ENCODE results near the gene RASSF6.
A peak's percentile ranks its signal among the peaks of the same experiment; 100 is the strongest.
"Not testable (repeated sequence)": the region's sequence is repeated elsewhere in the genome, so short reads cannot be mapped to it uniquely, and the experiment has no call there.

RASSF6 gene

DNA sequence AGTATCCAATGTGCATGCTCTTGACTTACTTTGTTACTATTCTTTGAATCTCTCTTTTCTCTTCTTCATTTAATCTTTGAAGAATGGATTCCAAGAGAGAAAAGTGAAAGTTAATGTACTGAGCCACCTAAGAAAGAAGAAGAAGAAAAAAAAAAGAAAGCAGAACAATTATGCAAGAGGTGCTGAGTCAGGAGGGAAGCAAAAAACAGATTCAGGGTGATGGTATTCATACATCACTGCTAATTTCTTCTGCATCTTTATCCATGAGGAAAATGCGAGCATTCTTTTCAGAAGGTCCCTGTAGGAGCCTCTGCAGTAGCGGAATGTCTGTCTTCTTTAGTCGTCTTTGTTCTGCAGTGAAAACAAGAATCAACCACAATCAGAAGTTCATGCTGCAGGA is 43.9 kb downstream of the RASSF6 start:
- no peak for DNase-seq

DNA sequence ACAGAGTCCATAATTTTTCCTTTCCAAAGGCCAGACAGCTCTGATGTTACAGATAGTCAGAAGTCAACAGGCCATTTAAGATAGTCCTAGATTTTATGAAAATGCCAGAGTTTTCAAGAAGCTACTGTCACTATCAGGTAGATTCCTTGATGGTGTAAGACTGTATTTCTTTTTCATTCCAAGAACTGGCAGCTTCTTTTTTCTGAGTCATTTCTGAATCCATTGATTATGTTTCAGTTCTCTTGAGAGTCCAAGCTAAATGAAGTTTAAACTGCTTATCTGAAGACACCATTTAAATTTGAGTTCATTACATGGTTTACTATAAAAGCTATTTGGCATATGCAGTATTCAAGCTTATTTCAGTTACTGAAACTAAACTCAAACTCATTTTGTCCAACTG is 44.6 kb downstream of the RASSF6 start:
- no peak for DNase-seq

DNA sequence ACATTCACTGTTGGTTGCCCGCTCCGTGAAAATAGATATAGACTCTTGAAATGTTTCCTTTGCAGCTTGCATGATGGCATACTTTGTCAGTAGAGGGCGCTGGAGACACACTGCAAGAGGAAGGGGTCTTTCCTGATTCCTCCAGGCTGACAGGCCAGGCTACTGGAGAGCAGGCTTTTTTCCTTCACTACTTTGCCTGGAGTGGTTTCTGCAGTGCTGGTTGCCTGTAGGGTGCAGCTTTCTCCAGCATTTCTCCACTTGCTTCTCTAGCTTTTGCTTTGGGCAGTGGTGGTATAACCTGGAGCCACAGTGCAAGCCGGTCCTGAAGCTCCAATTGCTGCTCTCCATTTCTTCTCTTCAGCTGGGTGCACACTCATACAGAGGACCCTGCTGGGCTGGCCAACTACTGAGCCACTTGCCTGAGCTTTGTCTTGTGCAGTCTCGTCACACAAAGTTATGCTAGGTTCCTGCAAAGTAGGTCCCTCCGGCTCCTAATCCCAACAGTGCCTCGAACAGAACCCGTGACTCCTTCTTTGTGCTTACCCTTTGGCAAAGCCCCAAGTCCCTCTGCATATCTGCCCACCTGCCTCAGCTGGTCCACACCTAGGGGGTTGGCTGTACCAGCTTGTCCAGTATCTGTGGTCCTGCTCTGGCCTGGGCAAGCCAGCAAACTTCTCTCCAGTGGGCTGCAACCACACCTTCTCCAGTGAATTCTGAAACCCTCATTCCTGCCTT is 46.3 kb downstream of the RASSF6 start:
- peak; percentile 78 to 94 (median 86) for DNase-seq

DNA sequence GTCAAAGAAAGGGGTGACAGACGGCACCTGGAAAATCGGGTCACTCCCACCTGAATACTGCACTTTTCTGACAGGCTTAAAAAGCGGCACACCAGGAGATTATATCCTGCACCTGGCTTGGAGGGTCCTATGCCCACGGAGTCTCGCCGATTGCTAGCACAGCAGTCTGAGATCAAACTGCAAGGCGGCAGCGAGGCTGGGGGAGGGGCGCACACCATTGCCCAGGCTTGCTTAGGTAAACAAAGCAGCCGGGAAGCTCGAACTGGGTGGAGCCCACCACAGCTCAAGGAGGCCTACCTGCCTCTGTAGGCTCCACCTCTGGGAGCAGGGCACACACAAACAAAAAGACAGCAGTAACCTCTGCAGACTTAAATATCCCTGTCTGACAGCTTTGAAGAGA is 69.4 kb downstream of the RASSF6 start:
- not testable (repeated sequence) for DNase-seq

DNA sequence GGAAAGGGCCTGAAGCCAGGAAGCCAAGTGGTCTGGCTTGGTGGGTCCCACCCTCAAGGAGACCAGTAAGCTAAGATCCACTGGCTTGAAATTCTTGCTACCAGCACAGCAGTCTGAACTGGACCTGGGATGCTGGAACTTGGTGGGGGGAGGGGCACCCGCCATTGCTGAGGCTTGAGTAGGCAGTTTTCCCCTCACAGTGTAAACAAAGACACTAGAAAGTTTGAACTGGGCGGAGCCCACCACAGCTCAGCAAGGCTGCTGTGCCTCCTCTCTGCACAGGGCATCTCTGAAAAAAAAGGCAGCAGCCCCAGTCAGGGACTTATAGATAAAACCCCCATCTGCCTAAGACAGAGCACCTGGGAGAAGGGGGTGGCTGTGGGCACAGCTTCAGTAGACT is 75.6 kb downstream of the RASSF6 start:
- no peak for DNase-seq

DNA sequence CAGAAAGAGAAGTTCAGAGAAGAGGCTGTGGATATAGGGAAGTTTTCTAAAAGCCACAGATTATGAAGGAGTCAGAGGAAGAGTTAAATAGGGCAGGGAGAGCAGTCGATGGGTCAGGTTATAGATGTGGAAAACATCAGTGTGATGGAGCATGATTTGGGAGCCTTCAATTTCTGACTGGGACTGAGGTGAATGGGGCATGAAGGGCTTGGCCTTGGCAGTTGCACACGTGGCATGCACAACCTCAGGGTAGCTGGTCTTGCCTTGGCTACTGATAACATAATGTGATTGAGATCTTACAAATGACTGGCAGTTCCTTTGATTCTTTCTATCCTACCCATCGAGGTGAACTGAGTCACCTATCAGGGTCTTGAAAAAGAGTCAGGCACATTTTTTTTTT is 79.0 kb downstream of the RASSF6 start:
- DNase-seq = no peak

DNA sequence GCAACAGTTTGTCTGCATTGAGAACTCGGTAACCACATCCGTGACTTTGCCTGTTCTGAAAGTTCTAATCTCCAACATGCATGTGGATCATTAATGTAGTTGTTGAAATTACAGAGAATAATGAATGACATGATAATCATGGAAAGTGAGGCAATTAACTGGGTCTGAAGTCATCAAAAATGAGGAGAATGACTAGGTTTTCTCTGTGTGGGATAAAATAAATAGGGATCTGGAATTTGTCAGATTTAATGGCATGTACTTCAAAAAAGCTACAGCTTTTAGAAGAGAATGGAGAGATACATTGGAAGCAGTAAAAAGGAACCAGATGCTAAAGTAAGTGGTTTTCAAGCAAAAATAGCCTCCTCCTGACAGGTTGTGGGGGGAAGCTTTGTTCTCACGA is 79.4 kb downstream of the RASSF6 start:
- DNase-seq = no peak

DNA sequence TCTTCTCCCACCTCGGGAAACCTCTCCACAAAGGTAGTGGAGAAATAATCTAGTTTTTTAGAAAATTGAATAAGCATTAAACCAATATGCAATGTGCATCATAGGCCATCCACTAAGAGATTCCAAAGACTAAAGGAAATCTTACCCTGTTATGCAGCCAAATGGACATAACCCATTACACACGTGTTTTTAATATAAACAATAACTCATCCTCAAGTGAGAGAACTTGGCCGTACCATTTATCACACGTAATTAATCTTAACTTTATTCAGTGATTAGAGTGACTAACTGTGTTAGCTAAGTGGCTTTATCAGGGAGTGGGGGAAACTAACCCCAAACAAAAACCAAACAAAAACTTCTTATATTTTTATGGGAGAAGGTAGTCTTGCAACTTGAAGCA is 80.8 kb downstream of the RASSF6 start:
- no peak for DNase-seq

DNA sequence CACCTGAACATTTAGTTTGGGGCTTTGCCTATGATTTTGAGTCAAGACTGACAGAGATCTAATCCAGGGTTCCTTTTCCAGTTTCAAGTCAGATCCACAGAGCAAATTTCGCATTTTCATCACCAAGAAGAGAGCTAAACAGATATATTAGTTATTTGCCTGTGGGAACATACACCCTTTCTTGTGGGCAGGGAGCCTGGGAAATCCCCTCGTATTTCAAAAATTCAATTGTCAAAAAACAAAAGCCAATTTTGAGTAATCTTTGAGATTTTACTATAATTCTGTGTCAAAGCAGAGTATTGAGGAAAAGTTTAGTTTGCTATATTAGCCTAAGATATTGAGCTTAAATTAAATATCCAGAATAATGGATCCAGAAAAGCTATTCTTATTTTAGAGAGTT is 82.1 kb downstream of the RASSF6 start:
- no peak for DNase-seq

DNA sequence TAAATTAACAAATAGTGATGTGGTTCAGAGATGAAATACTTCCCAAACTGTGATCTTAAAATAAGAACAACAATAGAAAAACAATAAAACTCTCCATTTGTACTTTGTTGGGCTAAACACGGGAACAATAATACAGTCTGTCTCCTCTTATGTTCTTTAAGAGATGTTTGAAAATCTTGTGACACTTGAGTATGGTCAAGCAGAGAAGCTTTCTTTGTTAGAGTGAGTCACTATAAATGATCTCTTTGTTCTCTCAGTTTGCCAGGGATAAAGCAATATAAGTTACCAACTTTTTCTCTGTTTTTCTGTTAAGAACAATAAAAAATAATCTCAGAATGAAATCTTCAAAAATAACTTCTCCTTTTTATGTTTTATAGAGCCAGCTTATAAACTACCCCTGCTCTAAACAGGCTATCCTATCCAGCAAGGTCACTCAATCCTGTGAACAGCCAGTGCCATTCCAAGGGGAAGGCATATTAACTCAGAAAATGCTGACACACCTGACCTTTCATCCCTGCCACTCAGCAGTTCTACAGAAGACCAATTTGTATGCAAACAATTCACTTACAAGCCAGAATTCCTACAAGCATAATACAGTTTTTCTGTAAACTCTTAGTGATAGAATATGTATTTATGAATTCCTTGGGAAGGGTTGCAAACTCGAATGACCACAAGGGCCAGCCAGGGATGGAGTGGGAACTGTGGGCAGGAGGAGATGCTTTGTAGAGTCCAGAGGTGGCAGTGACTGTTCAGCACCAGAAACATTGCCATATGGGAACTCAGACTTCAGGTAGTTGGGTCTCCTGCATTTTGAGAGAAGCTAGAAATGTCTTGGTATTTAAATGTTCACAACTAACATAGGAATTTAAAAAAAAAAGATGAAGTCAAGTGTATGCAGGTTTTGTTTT is 86.5 kb downstream of the RASSF6 start:
- no peak for DNase-seq

DNA sequence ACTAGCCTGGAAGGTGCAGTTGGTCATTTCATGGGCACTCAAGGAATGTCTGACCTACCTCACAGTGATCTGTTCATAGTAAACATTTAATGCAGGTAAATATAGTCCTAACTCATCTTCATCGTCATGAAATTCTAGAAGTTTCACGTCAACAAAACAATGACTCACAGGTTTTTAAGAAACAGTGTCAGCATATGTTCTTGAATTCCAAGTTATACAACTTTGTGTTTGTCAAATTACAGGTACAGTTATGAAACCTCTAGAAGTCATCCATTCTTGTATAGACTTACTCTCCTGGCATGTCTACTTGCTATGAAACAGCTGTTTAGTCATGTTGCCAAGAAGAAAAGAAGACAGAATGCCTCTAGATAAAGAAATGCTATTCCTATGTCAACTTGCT is 92.1 kb downstream of the RASSF6 start:
- no peak for DNase-seq

DNA sequence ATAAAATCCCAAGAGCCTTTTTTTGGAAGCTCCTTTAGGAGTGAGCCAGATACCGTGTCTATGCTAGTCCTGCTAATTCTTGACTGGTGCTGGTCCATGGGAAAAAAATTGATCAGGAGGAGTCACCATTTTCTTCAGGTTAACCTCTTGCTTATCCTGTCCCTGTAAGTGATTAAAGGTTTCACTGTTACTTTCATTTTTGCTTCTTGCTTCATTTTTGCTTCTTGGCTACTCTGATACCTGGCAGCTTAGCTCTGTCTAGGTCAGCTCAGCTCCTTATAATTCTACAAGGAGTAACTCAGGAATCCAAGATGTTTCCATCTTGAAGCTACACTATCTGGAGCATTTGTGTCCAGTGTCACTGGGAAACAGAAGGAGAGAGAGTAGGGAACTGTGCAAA is 93.0 kb downstream of the RASSF6 start:
- no peak for DNase-seq

DNA sequence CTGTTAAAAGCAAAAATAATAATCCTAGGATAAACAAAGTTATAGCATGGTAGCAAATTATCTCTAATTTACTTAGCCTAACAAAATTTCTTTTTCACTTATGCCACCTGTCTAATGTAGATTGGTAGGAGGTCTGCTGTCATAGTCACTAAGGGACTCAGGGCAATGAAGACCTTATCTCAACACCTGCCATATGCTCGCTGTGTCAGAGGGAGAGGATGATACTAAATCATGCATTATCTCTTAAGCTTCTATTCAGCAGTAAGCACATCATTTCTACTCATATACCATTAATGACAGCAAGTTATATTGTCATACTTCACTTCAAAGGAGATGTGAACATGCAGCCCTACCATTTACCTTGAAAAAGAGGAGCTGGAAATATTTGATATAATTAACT is 94.6 kb downstream of the RASSF6 start:
- DNase-seq = peak in 1 of 3 experiments; percentile 9

DNA sequence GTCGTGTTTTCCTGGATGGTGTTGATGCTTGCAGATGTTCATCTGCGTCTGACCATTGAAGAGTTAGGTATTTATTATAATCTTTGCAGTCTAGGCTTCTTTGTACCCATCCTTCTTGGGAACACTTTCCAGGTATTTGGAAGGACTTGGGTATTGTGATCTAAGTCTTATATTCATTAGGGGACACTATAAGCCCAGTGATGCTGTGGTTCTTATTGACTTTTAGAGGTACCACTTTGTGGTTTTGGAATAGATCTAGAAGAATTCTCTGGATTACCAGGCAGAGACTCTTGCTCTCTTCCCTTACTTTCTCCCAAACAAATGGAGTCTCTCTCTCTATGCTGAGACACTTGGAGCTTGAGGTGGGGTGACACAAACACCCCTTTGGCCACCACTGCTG is 97.1 kb downstream of the RASSF6 start:
- no peak for DNase-seq

Data from NCI-H1417 (cell line).